Epidermal melanocyte (primary cell): ENCODE results near the gene CDH23.

Source experiments
- DNase-seq: peaks from one replicate; pipeline ENCODE4 v3.0.0; 2011; ENCODE audit warnings: low spot score; ENCODE audit not compliant: insufficient read length

Gene CDH23

DNA sequence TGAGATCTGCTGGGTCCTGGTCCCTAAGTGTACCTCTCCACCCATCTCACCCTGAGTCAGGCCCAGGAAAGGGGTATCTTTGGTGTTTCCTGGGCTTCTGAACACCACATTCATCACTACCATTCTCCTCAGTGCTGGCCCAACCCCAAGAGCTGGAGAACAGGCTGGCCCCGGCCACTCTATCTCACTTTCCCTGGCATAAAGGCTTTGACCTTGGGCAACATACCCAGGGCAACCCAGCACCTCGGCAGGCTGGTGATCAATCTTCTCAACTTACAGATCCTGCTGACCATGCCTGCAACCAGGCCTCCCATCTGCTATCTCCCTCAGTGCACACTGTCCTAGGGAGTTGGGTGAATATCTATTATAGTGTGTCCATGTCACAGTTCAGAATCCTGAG is 374.5 kb downstream of the CDH23 start:
- no peak for DNase-seq

DNA sequence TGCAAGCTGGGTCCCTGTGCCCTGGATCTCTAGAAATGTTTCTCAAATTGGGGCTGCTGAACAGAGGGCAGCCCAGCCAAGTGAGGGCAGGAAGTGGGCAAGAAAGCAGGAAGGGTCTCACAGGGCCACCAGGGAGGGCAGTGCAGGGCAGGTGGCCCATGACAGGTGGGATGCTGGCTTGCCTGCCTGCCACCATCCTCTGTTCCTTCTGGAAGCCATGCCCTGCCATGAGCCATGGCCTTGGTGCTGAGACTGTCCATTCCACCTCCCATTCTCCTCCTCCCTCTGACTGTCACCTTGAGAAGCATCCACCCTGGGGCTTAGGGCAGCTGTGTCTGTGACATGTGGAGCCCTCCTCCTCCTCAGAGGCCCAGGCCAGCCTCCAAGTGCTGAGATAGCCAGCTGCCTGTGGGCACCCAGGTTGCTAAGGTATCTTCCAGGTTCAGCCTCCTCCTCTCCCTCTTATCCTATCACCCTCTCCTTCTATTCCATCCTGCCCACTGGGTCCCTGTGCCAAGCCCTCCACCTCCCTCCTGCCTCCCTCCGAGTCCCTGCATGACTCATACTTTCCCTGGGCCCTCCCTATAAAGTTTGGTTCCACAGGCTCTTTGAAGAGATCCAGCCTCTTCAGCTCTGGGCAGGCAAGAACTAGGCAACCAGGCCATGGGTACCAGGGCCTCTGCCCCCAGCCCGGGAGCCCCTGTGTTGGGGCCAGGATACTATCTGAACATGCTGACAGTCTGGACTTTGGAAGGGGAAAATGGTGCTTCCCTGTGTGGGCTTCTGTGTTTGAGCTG is 375.3 kb downstream of the CDH23 start:
- no peak for DNase-seq

DNA sequence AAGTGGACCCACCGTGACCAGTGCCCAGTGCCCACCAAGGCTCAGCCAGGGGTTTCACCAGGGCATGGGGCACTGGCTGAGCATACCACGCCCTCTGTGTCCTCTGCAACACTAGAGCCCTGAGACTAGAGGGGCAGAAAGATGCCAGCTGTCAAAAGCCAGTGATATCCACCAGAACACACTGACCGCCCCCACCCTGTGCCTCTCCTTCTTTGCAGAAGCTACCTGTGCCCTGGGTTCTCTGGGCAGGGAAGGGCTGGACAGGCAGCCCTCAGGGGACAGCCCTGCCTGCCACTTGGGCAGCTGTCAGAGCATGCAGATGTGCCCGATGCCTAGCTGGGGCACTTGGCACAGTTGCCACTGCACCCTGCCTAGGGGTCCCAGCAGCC is 376.1 kb downstream of the CDH23 start:
- DNase-seq: no peak

DNA sequence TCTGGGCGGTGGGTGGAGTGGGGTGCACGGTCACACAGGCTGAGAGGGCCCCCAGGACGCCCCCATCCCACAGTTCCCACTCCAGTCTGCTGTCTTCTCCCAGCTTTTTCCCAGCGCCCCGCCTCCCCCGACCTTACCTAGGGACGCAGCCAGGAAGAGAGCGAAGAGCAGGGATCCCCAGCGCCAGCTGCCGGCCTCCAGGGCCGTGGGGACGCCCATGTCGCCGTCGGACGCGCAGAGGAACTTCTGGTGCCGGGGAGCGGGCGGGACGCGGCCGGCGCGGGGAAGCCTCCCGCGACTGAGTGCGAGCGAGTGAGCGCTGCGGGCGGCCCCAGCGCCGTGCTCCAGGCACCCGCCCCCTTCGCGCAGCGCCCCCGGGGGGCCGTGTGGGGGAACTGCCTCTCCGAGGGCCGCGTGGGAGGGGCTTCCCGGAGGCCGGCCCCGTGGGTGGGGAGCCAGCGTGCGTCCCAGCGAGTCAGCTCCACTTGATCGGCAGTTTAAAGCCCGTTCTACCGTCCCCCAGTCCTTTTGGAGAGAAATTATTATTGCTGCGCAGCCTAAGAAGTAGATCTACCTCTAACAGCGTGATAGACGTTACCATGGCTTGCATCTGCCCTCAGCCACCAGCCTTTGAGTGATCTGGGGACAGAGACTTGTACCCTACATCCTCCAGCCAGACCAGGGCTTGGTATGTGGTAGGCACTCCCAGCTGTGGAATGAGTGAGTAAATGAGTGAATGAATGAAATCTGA is 376.7 kb downstream of the CDH23 start, which contains the start of gene VSIR:
Gene VSIR, minus strand, starts transcription at position 300 of the 751 bp plus-strand sequence. Its CDS starts 81 bp downstream, at position 219.
- DNase-seq: peak; percentile 41

DNA sequence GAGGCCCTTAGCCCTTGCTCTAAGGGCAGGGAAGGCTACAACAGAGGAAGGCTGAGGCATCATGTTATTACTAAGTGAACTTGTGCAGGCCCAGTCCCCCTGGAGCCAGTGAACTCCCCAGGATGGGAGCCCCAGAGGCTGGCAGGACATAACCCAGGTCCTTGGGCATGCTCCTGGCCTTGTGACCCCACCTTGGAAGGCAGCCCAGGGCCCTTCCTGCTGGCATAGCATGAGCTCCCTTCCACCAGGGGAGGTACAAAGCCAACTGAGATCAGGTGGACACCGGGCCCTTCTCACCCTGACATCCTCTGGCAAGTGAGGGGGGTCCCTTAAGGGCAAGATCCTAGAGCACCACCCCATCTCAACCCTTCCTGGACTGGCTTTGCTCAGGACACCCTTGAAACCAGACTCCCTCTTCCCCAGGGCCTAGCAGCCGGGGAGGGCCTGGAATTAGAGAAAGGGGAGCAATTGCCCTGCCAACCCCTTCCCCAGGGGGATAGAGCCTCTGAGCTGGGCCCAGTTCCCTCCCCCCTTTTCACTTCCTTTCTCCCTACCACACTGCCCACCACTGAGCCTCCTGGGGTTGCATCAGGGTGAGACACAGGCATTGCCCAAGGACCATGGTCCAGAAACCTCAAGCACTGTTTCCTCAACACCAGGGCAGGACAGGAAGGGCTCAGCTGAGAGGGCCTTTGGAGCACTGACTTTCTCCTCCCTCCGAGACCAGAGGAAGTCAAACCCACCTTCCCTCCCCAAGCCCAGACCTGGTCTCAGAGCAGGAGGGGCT is 378.4 kb downstream of the CDH23 start:
- DNase-seq: no peak

DNA sequence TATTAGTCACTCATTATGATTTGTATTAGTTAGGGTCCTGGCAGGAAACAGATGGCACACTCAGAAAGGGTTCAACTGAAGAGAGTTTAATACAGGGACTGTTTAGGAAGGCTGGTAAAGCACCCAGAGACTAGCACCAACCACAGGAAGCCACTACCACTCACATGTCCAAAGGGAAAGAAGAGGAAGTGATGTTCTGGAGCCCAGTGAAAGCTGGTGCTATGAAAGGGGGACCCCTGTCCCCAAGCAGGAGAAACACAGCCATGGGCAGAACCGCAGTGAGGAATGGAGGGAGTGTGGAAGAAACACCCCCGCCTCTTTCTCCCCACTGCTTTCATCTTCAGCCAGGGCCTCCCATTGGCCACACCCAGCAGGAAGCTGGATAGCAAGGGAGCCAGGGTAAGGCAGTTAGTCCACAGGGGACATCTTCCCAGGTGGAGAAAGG is 379.8 kb downstream of the CDH23 start:
- DNase-seq: no peak

DNA sequence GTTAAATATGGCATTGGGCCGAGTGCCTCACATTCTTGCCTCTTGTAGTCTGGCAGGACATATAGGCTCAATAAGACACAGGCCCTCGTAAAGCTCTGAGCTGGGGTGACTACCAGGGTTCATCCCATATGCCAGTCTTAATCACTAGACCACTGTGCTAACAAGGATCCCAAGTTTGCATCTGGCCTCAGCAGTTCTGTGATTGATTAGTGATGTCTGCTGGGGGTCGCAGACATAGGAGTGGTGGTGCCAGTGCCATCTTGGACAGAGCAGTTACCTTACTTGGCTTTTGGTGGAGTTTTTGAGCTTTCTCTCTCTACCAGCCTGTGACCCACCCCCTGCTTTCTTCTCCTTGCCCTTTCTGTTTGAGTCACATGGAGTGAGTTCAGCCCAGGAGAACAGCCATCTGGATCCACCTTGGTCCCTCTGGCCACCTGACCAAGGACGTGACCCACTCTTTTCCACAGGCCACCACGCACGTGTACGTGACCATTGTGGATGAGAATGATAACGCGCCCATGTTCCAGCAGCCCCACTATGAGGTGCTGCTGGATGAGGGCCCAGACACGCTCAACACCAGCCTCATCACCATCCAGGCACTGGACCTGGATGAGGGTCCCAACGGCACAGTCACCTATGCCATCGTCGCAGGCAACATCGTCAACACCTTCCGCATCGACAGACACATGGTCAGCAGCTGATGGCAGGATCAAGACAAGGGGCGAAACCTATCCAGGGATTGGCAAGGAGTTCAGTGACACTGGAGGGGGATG is 380.7 kb downstream of the CDH23 start:
- DNase-seq: no peak

DNA sequence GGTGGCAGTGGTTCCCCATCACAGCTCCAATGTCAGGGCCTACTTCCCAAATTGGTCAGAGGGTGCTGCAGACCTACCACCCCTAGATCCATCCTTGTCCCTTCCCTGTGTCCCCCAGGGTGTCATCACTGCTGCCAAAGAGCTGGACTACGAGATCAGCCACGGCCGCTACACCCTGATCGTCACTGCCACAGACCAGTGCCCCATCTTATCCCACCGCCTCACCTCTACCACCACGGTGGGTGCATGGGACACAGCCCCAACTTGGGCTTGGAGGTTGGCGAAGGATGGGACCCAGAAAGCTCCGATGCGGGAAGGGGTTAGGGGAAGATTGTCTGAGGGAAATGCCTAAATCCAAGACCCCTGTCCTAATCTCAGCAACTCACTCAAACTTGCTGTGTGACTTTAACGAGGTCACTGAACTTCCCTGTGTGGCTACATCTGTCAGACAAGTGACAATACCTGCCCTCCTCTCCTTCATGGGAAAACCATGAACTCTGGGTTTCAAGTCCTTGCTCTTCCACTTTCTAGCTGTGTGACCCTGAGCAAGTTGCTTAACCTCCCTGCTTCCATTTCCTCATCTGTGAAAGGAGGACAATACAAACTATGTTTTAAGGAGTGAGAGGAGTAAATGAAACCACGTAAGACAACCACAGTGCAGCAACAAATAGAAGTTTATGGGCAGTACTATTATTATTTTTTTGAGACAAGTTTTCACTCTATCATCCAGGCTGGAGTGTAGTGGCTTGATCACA is 381.5 kb downstream of the CDH23 start:
- no peak for DNase-seq

DNA sequence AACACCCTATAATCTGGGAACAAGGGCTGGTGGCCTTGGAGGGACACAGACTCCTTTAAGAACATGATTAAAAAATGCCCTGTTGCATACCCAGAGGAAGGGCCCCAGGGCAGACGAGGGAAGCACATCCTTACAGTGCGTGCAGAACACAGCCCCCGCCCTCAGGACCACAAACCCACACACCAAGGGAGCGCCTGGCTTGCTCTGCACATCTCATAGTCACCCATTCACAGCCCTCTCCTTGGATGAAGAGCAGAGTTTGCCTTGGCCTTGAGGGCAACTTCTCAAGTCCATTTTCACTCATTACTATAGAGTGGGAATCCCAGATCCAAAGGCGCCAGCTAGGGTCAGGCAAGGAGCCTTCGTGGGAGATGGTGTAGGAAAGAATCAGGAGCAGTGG is 382.9 kb downstream of the CDH23 start:
- no peak for DNase-seq

DNA sequence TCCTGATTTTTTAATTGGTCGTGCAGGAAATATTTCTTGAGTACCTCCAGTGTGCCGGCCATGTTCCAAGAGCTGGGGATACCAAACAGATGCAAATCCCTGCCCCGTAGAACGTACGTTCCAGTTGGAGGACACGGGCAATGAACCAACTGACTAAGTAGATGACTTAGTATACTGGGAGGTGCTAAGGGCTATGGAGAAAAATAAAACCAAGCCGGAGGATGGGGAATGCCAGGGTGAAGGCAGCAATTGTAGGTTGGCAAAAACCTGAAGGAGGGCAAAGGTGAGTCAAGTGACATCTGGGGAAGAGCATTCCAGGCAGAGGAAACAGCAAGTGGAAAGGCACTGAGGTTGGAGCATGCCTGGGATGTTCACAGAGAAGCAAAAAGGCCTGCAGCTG is 383.4 kb downstream of the CDH23 start:
- no peak for DNase-seq

DNA sequence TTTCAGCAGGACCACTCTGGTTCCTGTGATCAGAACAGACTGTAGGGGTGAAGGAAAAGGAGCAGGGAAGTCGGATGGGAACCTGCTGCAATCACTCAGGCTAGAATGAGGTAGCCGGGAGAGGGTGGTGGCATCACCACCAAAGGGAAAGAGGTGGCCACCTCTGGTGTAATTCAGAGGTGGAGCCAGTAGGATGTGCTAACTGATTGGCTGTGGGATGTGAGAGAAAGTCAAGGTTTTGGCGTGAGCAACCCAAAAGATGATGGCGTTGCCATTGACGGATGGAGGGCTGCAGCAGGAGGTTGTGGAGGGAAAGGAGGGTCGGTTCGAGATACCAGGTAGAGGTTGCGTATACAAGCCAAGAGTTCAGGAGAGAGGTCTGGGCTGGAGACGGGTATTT is 384.0 kb downstream of the CDH23 start:
- DNase-seq: no peak

DNA sequence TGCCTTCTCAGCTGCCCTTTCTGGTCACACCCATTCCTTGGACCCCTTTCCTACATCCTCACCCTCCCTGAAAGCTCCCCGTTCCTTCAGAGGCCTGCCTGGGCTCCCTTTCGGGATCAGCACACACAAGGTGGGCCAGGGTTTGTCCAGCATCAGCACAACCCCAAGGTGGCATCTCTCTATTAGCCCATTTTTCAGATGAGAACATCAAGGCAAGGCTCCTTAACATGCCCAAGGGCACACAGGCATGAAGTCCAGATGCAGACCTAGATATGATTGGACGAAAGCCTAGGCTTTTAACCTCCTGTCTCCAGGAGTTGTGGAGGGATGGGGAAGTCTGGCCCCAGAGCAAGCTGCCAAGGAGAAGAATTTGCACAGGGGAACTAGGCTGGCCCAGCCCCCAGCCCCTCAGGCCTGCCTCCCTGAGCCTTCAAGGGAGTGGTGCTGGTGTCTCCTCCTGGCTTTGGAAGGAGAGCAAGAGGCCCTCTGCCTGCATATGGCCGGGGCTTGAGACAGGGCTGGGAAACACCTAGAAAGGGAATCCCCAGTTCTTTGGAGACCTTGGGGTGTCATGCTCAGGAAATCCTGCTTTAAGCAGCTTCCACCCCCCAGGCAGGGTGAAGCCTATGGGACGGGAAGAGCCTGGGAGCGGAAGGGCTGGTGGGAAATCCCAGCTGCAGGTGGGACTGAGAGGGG is 385.6 kb downstream of the CDH23 start:
- no peak for DNase-seq

DNA sequence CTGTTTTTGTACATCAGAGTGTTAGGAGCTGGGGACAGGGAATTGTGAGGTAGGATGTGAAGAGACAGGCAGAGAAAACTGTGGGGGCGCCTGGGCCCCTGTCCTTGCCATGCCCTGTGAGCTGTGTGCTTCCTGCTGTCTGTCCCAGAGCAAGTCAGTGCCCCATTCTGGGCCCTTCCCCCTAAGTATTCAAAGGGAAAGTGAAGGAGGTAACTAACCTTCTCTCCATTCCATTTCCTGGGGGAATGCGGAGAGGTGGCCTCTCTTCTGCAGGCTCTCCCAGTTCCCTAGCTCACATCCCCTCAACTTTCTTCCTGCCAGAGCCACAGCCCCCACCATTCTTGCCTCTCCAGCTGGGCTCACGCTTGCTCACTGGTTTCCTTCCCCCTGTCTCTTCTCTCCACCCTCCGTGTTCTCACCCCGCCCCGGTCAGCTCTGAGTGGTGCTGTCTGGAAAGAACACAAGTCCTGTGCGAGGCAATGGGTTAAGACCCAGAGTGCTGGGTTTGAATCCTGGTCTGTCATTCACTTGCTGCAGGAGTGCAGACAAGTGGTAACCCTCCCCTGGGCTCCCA is 386.3 kb downstream of the CDH23 start:
- no peak for DNase-seq

DNA sequence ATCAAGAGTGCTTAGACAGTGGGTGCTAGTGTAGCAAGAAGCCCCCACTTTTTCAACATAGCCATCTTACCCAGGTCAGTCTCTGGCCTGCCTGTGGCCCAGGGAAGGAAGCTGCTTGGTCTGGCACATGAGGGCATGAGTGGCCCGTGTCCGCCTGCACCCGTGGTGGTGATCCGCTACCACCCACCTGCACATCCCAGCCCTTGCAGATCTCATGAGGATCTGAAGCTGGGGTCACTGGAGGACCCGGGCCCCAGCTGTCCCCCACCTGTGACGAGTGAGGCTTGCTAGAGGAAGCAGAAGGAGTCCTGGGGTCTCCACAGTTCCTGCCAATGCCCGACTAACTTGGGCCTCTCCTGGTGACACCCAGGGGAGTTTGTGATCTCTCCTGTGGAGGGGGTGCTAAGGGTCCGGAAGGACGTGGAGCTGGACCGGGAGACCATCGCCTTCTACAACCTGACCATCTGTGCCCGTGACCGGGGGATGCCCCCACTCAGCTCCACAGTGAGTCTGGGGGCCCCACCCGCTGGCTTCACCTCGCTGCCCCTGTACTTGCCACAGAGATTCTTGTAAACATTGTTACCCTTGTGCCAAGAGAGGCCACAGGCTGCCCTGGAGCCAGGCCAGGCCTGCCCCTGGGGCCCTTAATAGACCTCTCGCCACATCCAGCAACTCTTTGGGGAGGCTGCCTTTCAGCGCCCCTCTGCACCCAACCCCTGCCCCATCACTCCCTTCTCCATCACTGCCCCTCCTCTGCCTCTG is 387.4 kb downstream of the CDH23 start:
- no peak for DNase-seq

DNA sequence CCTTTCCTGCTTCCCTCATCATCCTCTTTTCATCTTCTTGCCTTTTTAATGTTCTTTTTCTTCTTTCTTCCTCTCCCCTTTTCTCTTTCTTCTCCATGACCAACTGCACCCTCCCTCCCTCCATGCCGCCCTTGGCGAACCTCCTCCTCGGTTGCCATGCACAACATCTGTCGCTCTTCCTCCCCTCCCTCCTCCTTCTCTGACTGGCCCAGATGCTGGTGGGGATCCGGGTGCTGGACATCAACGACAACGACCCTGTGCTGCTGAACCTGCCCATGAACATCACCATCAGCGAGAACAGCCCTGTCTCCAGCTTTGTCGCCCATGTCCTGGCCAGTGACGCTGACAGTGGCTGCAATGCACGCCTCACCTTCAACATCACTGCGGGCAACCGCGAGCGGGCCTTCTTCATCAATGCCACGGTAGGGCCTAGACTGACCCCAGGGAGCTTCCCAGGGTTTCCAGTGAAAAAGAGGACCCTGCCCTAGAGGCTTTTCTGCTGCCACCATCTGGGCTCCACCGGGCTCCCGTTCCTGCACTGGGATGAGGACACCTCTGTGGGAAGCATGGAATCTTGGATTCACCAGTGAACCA is 388.1 kb downstream of the CDH23 start:
- no peak for DNase-seq

DNA sequence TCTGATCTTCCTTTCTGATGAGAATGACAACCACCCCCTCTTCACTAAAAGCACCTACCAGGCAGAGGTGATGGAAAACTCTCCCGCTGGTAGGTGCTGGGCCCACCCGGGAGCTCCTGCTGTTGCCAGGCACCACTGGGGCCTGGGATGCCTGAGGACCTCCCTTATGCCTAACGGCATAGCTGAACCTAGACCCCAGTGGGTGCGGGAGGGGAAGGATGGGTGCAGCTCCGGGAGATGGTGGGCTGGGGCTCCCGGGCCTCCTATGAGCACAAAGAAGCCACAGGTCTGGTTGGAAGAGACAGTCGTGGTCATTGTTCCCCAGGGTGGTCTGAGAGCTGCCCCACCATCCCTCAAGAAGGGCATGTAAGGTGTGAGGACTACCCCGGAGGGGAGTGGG is 392.2 kb downstream of the CDH23 start:
- DNase-seq: no peak

DNA sequence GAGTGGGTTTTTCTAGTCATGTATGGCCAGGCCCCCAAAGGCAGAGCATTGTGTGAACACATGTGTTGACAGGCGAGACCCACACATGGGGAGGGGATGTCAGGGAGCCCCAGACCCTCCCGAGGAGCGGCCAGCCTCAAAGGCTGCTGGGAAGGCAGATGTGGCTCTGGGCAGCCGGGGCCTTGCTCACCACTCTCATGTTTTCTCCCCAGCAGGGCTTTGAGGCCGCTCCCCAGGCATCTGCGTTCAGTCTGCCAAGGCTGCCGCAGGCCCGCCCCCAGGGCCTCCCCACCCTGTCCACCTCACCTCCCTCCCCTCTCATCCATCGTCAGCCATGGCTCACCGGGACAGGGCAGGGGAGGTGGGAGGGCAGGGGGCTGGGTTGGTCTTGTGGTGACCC is 393.2 kb downstream of the CDH23 start:
- no peak for DNase-seq

DNA sequence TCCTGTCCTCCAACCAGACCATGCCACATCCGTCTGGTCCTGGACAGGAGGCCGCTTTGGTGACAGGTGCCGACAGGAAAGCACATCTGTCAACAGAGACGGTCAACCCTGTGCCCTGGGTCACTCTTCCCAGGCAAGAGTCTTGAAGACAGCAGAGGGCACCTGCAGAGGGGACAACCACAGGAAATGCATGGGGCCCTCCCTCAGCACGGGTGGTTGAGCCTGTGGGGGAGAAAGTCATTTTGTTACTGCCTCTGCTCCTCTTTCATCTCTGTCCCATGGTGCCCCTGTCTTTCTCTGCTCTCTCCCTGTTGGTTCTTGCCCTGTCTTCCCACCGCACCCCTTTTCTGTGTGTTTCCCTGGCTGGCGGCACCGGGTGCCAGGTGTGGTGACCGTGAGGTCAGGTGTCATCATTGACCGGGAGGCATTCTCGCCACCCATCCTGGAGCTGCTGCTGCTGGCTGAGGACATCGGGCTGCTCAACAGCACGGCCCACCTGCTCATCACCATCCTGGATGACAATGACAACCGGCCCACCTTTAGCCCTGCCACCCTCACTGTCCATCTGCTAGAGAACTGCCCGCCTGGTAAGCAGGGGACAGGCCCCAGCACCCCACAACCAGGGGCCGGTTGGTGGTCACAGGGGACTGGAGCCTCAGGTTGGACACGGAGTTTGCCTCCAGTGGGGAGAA is 394.2 kb downstream of the CDH23 start:
- DNase-seq: no peak
